Hematopoietic multipotent progenitor cell treated with erythropoietin and hydrocortisone succinate and interleukin-3 and kit ligand, for 17 days (in vitro differentiated cells): ENCODE results near the gene CLIC4.
"Not testable (repeated sequence)": the region's sequence is repeated elsewhere in the genome, so short reads cannot be mapped to it uniquely, and the experiment has no call there.

Experiments
- DNase-seq: peaks from one replicate; pipeline ENCODE4 v3.0.0-alpha.2; 2015; ENCODE audit warnings: low spot score

CLIC4 gene

DNA sequence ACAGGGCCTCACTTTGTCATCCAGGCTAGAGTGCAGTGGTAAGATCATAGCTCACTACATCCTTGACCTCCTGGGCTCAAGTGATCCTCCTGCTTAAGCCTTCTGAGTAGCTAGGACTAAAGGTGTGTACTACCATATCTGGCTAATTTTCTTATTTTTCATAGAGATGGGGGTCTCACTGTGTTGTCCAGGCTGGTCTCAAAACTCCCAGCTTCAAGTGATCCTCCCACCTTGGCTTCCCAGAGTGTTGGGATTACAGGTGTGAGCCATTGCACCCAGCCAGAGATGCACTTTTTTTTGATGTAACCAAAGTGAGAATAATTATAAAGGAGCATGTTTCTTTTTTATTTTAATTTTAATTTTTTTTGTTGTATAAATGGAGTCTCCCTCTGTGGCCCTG lies 28.4 kb downstream of the CLIC4 start:
- DNase-seq, result no peak

- DNase-seq, result no peak
These were observed 30.1 kb downstream of the CLIC4 start for GRCh38 chr1:24775348-24775747.

DNA sequence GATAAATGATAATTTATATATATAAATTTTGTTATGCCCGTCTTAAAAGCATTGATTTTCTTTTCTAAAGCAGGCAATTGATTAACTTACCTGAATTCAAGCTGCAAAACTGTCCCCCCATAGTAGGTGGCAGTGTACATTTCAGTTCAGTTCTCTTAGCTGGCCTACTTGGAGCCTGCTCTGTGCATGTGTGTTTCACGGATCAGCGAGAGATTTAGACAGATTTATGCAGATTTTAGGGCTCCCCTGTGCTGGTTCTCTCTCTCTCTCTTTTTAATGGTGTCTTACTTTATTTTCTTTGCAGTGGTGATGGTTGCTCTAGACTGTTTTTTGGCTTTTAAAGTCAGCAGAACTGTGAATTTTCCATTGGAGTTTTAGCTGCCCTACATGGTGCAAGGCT lies 30.7 kb downstream of the CLIC4 start:
- DNase-seq, result no peak

DNA sequence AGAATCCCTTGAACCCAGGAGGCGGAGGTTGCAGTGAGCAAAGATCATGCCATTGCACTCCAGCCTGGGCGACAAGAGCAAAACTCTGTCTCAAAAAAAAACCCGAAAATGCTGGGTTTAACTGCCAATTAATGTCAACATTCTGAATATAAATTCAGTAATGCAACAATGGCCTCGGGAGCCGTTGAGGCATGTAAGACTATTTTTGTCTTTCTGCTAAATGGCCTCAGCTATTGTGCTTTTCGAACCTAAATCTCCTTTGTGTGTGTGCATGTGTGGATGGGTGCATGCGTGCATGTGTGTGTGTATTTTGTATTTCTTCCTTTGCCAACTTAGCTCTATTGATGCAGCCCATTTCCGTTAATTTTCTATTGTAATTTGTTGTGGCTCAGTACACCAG lies 31.6 kb downstream of the CLIC4 start:
- DNase-seq, result no peak

DNA sequence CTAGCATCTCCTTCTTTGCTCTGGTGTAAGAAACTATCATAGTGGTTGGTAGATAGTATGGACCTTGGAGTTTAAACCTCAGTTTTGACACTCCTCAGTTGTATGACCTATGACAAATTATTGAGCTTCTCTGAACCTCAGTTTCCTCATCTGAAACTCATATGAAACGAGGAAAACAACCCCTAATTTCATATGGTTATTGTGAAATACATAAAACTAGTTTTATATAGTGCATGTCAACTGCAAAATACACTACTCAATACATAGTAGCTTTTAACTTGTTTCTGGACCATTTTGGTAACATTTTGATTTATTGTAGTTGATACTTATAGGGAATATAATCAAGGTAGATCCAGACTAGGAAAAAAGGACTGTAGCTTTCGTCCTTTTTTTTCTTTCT lies 32.9 kb downstream of the CLIC4 start:
- DNase-seq, result no peak

DNA sequence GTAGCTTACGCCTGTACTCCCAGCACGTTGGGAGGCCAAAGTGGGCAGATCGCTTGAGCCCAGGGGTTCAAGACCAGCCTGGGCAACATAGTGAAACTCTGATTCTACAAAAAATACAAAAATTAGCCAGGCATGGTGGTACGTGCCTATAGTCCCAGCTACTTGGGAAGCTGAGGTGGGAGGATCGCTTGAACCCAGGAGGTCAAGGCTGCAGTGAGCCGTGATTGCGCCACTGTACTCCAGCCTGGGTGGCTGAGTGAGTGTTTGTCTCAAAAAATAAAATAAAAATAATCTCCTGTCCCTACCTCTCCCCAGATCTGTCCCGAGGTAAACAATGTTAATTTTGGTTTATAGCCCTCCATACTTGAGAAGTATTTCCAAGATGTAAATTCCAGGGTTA lies 34.0 kb downstream of the CLIC4 start:
- DNase-seq, result not testable (repeated sequence)

- DNase-seq, result no peak
These were observed 34.6 kb downstream of the CLIC4 start for GRCh38 chr1:24779689-24780464.

DNA sequence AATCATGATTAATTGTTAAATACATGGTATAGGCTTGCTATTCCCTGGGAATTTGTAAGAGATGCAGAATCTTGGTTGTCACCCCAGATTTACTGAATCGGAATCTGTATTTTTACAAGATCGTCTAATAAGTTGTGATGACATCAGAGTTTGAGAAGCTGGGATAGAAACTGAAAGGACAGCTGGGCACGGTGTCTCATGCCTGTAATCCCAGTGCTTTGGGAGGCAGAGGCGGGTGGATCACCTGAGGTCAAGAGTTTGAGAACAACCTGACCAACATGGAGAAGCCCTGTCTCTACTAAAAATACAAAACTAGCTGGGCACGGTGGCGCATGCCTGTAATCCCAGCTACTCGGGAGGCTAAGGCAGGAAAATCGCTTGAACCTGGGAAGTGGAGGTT lies 35.4 kb downstream of the CLIC4 start:
- not testable (repeated sequence) for DNase-seq

GRCh38 chr1:24782689-24783088 lies 37.4 kb downstream of the CLIC4 start:
- DNase-seq, result no peak

- DNase-seq, result no peak
These were observed 38.5 kb downstream of the CLIC4 start for GRCh38 chr1:24783713-24784112.

- DNase-seq, result no peak
These were observed 40.9 kb downstream of the CLIC4 start for GRCh38 chr1:24786191-24786590.

GRCh38 chr1:24790490-24790889 lies 45.2 kb downstream of the CLIC4 start:
- DNase-seq, result no peak

- no peak for DNase-seq
These were observed 48.3 kb downstream of the CLIC4 start for GRCh38 chr1:24793447-24794129.

DNA sequence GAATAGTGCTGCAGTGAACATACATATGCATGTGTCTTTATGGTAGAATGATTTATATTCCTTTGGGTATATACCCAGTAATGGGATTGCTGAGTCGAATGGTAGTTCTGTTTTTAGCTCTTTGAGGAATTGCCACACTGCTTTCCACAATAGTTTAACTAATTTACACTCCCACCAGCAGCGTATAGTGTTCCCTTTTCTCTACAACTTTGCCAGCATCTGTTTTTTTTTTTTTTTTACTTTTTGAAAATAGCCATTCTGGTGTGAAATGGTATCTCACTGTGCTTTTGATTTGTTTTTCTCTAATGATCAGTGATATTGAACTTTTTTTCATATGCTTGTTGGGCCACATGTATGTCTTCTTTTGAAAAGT lies 48.9 kb downstream of the CLIC4 start:
- not testable (repeated sequence) for DNase-seq

- DNase-seq, result no peak
These were observed 50.0 kb downstream of the CLIC4 start for GRCh38 chr1:24795236-24795635.

DNA sequence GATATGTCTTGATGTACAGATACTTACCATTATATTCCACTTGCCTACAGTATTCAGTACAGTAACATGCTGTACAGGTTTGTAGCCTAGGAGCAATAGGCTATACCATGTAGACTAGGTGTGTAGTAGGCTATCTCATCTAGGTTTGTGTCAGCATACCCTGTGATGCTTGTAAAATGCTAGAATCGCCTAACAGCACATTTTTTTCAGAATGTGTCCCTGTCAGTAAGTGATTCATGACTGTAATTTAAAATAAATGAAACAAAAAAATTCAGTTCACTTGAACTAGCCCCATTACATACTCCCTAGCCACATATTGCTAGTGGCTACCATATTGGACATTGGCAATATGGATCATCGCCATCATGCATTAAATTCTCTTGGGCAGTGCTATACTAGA lies 51.3 kb downstream of the CLIC4 start:
- no peak for DNase-seq

DNA sequence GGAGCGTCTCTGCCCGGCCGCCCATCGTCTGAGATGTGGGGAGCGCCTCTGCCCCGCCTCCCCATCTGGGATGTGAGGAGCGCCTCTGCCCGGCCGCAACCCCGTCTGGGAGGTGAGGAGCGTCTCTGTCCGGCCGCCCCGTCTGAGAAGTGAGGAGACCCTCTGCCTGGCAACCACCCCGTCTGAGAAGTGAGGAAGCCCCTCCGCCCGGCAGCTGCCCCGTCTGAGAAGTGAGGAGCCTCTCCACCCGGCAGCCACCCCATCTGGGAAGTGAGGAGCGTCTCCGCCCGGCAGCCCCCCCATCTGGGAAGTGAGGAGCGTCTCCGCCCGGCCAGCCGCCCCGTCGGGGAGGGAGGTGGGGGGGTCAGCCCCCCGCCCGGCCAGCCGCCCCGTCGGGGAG lies 54.0 kb downstream of the CLIC4 start:
- not testable (repeated sequence) for DNase-seq

- DNase-seq, result no peak
These were observed 55.9 kb downstream of the CLIC4 start for GRCh38 chr1:24801176-24801575.

DNA sequence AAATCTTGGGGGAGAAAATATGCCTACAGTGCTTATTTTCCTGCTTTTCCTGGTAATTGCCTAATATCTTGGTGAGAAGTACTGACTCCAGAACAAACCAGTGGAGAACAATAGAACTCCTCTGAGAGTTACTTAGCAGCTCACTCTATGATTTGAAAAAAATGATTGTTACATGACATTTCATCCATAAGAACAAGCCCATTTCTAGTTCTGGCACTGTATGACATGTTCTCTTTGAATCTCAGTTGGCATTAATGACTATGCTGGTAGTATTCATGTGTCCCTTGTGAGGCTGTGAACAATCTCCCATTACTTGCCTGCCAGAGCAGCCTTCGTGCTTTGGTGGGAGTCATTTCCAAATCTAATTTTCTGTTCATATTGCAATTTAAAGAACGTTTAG lies 58.0 kb downstream of the CLIC4 start:
- no peak for DNase-seq

GRCh38 chr1:24803987-24804530 lies 58.8 kb downstream of the CLIC4 start:
- no peak for DNase-seq

GRCh38 chr1:24805534-24806301 lies 60.5 kb downstream of the CLIC4 start:
- no peak for DNase-seq

GRCh38 chr1:24806588-24806987 lies 61.3 kb downstream of the CLIC4 start:
- DNase-seq, result no peak

GRCh38 chr1:24811494-24811893 lies 66.2 kb downstream of the CLIC4 start:
- not testable (repeated sequence) for DNase-seq
